Heart left ventricle (tissue), 13 donors: Measurements from ENCODE around the gene SLC14A1.

Source experiments
- POLR2A ChIP-seq, 2 donors: fragments of 450-650 bp; IDR thresholded peaks; one replicate each; pipeline ENCODE4 v1.6.1; 2017; ENCODE audit warnings: antibody characterized with exemption in 2 of 2, mild to moderate bottlenecking in 2 of 2, moderate library complexity in 2 of 2
- TF ChIP-seq, protein P1 (sequence below), 12 donors: fragments of 200-600 bp; sonication (generic) in 4 of 12; IDR thresholded peaks; one replicate each; pipeline versions ENCODE4 v1.5.0 to v1.8.0; 2018 to 2022; ENCODE audit warnings: antibody characterized with exemption in 12 of 12, mild to moderate bottlenecking in 5 of 12
- donor health status: ischemic (EF 13 %, LVEDD 7.1; RV severe dilation, severe dysfunction).
- donor health status: DM: no; HTN: yes; CAD: no.
- donor health status: DM: no; HTN: no; CAD: no.
- donor health status: ischemic (EF 25% LVEDD 6.9; RV normal size, moderate dysfunction).
- donor health status: ischemic (EF 25% LVEDD 5.7; RV mildly dilated, moderate dysfunction).
- donor health status: ischemic (EF 35%, LVEDD 5.7; RV mildly dilated, moderate dysfunction).
- donor health status: nonischemic (EF 11% LVEDD 7.7; RV severe dilation, severe dysfunction).
- donor health status: DM: yes; HTN: yes; CAD: no.
- donor health status: PGD.
- donor health status: ischemic (EF 29% LVEDD 5.4; RV normal size, mild dysfunction).
- donor health status: nonischemic (EF 23%, LVEDD 6.1; RV moderate dilation, normal function).

DNA sequence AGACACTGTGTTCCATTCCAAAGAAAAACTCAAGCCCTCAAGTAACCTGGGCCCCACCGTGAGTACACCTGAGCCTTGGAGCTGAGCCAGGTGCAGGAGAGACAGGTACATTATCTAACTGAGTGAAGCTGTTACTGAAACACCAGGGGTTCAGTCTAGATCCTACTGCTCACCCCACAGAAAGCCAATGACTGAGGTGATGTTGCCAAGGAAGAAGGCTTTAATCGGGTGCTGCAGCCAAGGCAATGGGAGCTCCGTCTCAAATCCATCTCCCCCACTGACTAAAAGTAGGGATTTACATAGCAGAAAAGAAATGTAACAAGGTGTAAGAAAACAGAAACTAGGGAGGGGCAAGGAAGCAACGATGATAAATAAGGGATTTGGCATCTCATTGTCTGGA, 15.2 kb upstream of the SLC14A1 start:
- TF ChIP-seq, protein P1, sequence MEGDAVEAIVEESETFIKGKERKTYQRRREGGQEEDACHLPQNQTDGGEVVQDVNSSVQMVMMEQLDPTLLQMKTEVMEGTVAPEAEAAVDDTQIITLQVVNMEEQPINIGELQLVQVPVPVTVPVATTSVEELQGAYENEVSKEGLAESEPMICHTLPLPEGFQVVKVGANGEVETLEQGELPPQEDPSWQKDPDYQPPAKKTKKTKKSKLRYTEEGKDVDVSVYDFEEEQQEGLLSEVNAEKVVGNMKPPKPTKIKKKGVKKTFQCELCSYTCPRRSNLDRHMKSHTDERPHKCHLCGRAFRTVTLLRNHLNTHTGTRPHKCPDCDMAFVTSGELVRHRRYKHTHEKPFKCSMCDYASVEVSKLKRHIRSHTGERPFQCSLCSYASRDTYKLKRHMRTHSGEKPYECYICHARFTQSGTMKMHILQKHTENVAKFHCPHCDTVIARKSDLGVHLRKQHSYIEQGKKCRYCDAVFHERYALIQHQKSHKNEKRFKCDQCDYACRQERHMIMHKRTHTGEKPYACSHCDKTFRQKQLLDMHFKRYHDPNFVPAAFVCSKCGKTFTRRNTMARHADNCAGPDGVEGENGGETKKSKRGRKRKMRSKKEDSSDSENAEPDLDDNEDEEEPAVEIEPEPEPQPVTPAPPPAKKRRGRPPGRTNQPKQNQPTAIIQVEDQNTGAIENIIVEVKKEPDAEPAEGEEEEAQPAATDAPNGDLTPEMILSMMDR (IDR thresholded peaks at IDR 0.05): no peak
- no peak for TF ChIP-seq POLR2A (IDR thresholded peaks at IDR 0.05)
